Activated naive CD8-positive, alpha-beta T cell treated with anti-CD3 and anti-CD28 coated beads, Interleukin-2, amount 50 U/mL, for 16 hours (primary cell): ENCODE measurements around the gene SLC7A5.
"Not testable (repeated sequence)": the region's sequence is repeated elsewhere in the genome, so short reads cannot be mapped to it uniquely, and the experiment has no call there.

Source experiments
- DNase-seq: peaks from one replicate; pipeline ENCODE4 v3.0.0-alpha.2; 2020; ENCODE audit warnings: low read depth, low spot score

Gene SLC7A5

GRCh38 chr16:87888346-87888745 is 19.0 kb upstream of the SLC7A5 start:
- DNase-seq = not testable (repeated sequence)

- not testable (repeated sequence) for DNase-seq
Measured at GRCh38 chr16:87887931-87888330, 18.6 kb upstream of the SLC7A5 start.

DNA sequence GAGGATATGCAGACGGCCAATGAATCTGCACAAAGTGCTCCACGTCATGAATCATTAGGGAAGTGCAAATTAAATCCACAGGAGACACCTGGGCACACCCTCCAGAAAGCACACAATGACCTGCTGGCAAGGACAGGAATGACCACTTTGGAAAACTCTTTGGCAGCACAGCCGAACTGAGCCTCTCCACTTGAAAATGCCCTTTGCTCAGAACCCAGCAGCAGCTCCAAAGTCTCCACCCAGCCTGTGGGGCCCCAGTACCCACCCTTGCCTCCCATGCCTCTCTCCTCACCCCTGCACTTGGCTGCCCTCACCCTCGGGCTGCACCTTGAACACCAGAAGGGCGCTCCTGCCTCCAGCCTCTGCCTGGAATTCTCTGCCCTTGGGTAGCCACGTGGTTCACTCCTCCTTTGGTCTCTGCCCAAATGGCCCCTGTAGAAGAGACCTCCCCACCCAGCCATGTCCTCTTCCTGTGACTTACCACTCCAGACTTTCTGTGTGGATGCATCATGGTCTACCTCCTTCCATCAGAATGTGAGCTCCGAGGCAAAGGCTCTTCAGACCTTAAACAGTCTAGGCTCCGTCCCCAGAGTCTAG is 16.2 kb upstream of the SLC7A5 start:
- not testable (repeated sequence) for DNase-seq

- no peak for DNase-seq
Measured at GRCh38 chr16:87882436-87883019, 13.2 kb upstream of the SLC7A5 start.

- no peak for DNase-seq
Measured at GRCh38 chr16:87881324-87882200, 12.3 kb upstream of the SLC7A5 start.

- no peak for DNase-seq
Measured at GRCh38 chr16:87880117-87880696, 10.9 kb upstream of the SLC7A5 start.

- not testable (repeated sequence) for DNase-seq
Measured at GRCh38 chr16:87879411-87880013, 10.2 kb upstream of the SLC7A5 start.

GRCh38 chr16:87878704-87879103 is 9.4 kb upstream of the SLC7A5 start:
- no peak for DNase-seq

GRCh38 chr16:87877942-87878507 is 8.7 kb upstream of the SLC7A5 start:
- no peak for DNase-seq

DNA sequence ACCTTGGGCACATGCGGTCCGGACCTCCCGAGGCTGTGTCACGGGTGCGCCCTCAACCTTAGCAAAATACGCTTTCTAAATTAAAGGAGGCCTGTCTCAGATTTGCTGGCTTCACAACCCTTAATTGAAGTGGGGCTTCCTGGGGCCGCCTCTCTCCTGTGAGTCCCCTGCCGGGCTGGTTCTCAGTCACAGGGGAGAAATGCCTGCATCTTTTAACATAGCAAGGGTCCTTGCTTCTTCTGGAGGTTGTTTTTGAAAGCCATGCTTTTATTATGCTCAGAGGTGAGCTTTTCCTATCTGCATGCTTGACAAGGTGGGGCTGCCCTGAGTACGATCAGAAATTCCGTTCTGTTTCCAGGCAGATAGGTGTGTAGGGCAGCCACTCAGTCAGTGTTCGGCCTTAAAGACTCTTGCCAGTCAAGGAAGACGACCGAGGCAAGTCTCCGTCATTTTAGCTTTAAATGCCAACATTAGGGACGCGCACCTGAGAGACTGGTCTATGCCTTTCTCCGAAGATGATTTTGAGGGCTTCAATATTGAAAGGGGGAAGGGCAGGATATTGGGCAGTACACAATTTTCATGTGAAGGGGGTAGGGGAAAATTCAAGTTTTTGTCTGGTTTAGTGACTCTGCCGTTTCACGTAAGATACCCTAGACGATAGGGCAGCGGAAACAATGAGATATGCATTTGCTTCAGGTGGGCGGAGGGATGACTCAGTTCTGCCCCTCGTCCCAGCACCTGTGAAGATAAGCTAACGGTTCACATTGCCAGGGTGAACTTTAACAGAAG is 5.5 kb upstream of the SLC7A5 start:
- DNase-seq = peak; percentile 70

DNA sequence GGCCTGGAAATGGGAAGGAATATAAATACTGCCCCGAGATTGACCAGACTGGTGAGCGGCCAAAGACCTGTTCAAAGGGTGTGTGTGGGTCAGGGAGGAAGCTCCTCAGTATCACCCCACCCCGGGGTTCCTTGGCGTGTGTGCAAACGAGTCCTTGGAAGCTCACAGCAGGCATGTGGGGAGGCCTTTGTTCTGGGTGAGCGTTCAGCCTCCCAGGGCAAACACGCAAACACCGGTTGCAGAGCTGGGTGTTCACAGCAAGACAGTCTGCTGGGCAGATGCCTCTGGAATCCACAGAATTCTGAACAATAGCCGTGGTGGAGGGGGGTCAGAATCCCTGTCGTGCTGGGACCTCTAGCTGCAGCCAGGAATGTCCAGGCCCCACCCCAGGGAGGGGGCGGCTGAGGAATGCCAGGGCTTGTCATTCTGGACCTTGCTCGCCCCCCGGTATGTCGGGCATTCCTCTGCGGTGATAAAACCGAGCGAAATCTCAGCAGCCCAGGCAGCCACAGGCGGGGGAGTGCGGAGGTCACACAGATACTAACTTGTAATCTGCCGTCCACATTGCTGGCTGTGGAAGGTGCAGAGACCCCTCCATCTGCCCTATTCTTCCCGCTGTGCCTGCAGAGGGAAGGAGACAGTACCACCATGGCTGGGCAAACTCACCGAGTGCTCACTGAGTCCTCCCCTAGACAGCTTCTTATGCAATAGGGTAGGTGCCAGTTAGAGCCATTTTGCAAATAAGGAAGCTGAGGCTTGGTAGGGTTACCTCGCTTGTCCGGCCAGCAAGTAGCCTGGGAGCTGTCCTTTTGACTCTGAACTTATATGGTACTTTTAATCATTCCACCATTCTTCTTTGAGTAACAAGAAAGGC is 1.3 kb upstream of the SLC7A5 start:
- DNase-seq = not testable (repeated sequence)

DNA sequence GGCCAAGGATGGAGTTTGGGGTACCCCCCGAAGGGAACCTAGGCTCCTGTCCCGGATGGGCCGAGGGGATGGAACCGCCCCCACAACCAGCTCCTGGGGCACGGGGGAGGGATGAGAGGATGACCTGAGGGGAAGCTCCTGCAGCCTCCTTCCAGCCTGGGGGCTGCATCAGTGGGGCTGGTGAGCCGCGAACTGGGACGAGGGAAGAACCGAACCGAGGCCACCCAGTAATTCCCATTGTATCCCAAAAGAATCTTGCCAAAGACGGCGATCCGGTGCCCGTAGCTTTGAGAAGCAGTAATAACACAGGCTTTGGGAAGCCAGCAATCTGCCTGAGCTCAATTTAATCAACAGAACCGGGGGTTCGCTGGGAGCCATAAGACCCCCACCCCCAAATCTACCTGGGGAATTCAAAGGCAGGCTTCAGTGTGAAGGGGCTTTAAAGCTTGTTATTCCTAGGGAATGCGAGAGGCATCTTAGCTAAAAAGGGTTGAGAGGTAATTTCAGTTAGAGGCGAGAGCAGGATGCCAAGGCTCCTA is 641 bp upstream of the SLC7A5 start:
- DNase-seq = not testable (repeated sequence)

DNA sequence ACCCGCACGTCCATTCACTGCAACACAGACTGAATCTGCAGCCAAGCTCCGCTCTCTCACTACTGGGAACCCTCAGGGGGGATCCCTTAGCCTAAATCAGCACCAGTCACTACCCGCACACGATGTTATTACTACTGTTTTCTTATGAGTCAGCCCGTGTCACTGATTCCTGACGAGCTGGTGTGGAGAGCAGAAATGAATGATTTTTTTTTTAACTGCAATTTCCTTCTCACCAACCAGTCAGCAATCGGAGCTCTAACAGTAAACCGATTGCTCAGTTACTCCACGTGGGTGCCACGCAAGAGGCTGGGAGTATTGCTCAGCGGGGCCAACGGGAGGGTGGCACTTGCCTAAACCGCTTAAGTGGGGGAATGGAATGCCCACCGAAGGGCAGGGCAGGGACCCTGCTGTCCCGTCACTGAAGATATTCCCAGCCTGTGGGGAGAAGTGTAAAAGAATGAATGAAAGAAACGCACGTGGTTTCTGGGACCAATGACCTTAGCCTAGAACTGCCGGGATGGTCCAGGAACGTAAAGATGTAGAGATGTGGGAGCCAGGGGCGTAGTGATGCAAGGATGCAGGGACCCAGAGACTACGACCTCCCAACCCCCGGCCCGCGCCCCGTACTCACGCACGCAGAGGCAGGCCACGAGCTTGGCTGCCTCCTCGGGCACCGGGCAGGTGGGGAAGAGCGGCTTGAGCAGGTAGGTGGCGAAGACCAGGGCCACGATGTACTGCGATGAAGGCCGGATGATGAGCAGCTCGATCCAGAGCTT is 865 bp downstream of the SLC7A5 start:
- DNase-seq = peak; percentile 55

DNA sequence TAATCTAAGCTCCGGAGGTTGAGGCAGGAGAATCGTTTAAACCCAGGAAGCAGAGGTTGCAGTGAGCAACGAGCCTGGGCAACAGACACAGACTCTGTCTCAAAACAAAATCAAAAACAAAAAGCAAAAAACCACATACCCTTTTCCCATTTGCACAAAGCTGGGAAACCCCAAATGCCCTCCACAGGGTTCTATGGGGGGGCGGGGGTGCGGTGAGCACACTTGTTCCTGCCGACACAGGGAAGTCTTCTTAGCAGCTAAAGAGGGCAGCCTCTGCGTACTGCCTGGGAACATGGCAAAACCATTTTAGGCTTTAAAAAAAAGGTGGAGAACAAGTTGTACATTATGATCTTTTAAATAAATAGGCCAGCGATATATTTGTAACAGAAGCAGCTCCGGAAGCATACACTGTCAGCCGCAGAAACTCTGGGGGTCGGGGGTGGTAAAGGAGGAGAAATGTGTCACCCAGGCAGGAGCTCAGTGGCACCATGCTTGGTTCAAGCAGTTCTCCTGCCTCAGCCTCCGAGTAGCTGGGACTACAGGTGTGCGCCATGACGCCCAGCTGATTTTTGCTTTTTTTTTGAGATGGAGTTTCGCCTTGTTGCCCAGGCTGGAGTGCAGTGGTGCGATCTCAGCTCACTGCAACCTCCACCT is 3.3 kb downstream of the SLC7A5 start:
- DNase-seq = not testable (repeated sequence)

DNA sequence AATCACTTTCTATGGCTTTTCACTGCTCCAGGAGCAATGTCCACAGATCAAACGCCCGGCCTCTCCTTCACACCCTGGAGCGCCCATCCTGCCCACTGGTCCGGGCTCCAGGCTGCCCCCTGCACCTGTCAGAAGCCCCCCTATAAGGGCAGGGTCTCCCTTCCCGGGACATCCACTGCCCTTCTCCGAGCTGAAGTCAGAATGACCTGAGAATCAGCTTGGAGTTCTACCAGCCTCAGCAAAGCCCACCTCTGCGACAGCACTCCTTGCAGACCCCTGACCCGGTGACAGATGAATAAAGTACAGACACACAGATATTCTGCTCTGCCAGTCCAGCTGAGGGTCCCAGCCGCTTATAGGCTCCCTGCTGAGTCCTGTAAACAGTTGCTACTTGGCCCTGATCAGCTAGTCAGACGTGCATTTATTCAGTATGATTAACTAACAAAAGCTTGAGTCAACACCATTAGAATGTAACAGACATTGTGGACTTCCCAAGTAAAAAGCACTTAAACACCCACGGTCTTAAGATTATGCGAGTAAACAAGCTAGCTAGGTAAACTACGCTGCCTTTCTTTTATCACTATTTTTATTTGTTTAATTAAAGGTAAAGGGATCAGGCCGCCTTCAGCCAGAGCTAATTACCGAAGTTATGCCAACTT is 4.8 kb downstream of the SLC7A5 start:
- no peak for DNase-seq

DNA sequence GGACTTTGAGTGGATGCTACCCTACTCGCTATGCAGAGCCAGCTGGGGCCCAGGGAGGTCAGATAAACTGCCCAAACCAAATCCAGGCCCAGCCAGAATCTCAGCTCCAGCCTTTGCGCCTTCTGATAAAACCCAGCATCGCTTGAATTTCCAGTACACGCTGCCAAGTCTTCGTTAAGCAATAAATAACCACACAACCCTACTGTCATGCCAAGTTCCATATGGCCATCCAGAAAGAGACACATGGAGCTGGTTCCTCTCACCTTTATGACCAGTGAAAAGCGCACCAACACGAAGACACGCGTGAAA is 6.0 kb downstream of the SLC7A5 start:
- not testable (repeated sequence) for DNase-seq

- DNase-seq = not testable (repeated sequence)
Measured at GRCh38 chr16:87862597-87863326, 6.5 kb downstream of the SLC7A5 start.
